ENCODE data around the gene MESD.

The MESD gene

DNA sequence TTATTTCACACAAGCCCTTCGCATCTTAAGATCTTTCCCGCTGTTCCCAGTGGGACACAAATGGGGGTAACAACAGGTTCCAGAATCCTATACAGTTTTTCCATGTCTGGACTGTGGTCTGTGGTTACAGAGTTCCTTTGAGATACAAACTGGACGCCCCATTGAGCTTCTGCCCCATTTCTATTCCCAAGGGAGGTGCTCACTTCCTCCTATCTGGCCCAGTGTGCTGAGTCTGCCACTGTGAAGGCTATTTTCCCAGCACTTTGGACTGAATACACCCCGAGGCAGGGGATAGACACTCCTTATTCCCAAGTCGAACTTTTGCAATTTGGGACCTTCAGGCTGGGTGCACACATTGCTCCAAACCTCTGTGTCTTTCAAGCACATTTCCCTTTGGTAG lies 44.0 kb downstream of the MESD start:
- no peaks in the 10 kb centered on the region for H3K79me2 ChIP-seq (ENCODE audit: low read length)
- no peaks in the 10 kb centered on the region for H3K9me3 ChIP-seq (ENCODE audit: insufficient read depth, low read length)
- H3K36me3 ChIP-seq (replicated peaks; ENCODE audit: low read depth, low read length) = peaks cover 53% of the 10 kb centered on the region
- TF ChIP-seq EZH2phosphoT487 (IDR thresholded peaks at IDR 0.05; ENCODE audit: low read depth) = no peak
- no peak for TF ChIP-seq CTCF (IDR thresholded peaks at IDR 0.05; ENCODE audit: low read depth, low read length)
- no peak overlapping the region for H3K27ac ChIP-seq (ENCODE audit: low read length)
- H3K27me3 ChIP-seq (ENCODE audit: low read depth, low read length) = no peaks in the 10 kb centered on the region
- H2AFZ ChIP-seq (ENCODE audit: low read depth, low read length) = no peak overlapping the region
- H3K4me1 ChIP-seq (ENCODE audit: low read length) = peaks cover 8% of the 10 kb centered on the region
- H3K9ac ChIP-seq (ENCODE audit: low read length) = no peak overlapping the region
- H4K20me1 ChIP-seq (ENCODE audit: insufficient read depth, low read length) = peaks cover 12% of the 10 kb centered on the region; the same call in 1 of the 2 replicates
- no peak overlapping the region for H3K4me3 ChIP-seq (ENCODE audit: low read length)
- no peak overlapping the region for H3K4me2 ChIP-seq (ENCODE audit: low read length)

DNA sequence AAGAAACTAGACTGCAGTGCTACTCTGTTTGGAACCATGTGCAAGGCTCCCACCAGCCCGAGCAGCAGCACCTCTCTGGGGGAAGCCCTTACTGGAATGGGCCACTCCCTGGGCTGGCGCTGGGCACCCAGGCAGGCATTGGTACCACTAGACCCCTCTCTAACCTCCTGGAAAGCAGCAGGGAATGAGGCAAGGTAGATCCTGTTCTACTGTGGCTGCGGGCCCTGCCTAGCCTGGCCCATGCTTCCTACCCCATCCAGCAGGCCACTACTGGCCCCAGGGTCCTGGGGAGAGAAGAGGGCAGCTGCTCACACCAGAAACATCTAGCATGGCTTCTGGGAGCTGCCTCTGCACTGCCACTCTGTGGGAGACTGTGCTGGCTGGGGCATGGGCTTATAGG lies 44.8 kb downstream of the MESD start:
- peaks cover 49% of the 10 kb centered on the region for H3K36me3 ChIP-seq (replicated peaks; ENCODE audit: low read depth, low read length)
- peaks cover 12% of the 10 kb centered on the region; the same call in 1 of the 2 replicates for H4K20me1 ChIP-seq (ENCODE audit: insufficient read depth, low read length)
- H3K4me2 ChIP-seq (ENCODE audit: low read length) = no peak overlapping the region
- H2AFZ ChIP-seq (ENCODE audit: low read depth, low read length) = no peak overlapping the region
- no peaks in the 10 kb centered on the region for H3K79me2 ChIP-seq (ENCODE audit: low read length)
- H3K4me1 ChIP-seq (ENCODE audit: low read length) = peaks cover 8% of the 10 kb centered on the region
- no peaks in the 10 kb centered on the region for H3K9me3 ChIP-seq (ENCODE audit: insufficient read depth, low read length)
- TF ChIP-seq CTCF (IDR thresholded peaks at IDR 0.05; ENCODE audit: low read depth, low read length) (no peak), EZH2phosphoT487 (IDR thresholded peaks at IDR 0.05; ENCODE audit: low read depth) (no peak)
- H3K4me3 ChIP-seq (ENCODE audit: low read length) = no peak overlapping the region
- H3K27me3 ChIP-seq (ENCODE audit: low read depth, low read length) = no peaks in the 10 kb centered on the region
- no peak overlapping the region for H3K9ac ChIP-seq (ENCODE audit: low read length)
- no peak overlapping the region for H3K27ac ChIP-seq (ENCODE audit: low read length)

DNA sequence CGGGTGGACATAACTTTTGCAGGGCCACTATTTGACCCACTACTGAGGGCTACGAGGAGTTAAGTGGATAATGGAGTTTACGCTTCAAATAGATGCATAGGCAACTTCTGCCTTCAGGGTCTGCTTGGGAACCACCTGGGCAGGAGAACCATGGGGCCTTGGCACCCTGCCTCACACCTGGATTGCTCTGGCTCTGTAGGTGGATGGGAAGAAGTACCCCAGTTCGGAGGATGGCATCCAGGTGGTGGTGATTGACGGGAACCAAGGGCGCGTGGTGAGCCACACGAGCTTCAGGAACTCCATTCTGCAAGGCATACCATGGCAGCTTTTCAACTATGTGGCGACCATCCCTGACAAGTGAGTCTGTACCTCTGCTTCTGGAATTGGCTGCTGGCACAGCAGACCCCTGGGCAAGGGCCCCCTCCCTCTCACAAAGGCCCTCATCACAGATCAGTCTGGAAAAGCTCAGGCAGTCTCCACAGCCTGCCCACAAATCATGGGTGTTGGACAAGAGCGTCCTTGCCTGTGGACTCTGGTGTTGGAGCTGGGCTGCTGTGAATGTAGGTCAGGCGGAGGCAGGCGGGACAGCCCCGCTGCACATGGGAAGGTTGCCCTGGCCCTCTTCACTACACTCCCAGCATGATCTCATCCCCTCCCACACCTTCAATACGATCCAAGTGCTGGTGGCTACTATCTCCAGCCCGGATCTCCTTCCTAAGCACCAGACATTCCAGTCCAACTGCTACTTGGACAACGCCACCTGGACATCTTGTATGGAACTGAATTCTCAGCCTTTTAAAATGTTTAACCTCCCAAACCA lies 46.7 kb downstream of the MESD start:
- H3K27me3 ChIP-seq (ENCODE audit: low read depth, low read length) = no peaks in the 10 kb centered on the region
- no peak overlapping the region for H2AFZ ChIP-seq (ENCODE audit: low read depth, low read length)
- TF ChIP-seq CTCF (IDR thresholded peaks at IDR 0.05; ENCODE audit: low read depth, low read length) = no peak
- no peak for TF ChIP-seq EZH2phosphoT487 (IDR thresholded peaks at IDR 0.05; ENCODE audit: low read depth)
- H3K27ac ChIP-seq (ENCODE audit: low read length) = no peak overlapping the region
- H3K4me2 ChIP-seq (ENCODE audit: low read length) = no peak overlapping the region
- H3K9me3 ChIP-seq (ENCODE audit: insufficient read depth, low read length) = no peaks in the 10 kb centered on the region
- H3K9ac ChIP-seq (ENCODE audit: low read length) = no peak overlapping the region
- no peaks in the 10 kb centered on the region for H3K79me2 ChIP-seq (ENCODE audit: low read length)
- H4K20me1 ChIP-seq (ENCODE audit: insufficient read depth, low read length) = peaks cover 12% of the 10 kb centered on the region; the same call in 1 of the 2 replicates
- no peak overlapping the region for H3K4me3 ChIP-seq (ENCODE audit: low read length)
- H3K4me1 ChIP-seq (ENCODE audit: low read length) = peaks cover 8% of the 10 kb centered on the region
- H3K36me3 ChIP-seq (replicated peaks; ENCODE audit: low read depth, low read length) = peaks cover 36% of the 10 kb centered on the region

- TF ChIP-seq EZH2phosphoT487 (IDR thresholded peaks at IDR 0.05; ENCODE audit: low read depth) (no peak), CTCF (IDR thresholded peaks at IDR 0.05; ENCODE audit: low read depth, low read length) (no peak)
- peaks cover 8% of the 10 kb centered on the region for H3K4me1 ChIP-seq (ENCODE audit: low read length)
- no peaks in the 10 kb centered on the region for H3K27me3 ChIP-seq (ENCODE audit: low read depth, low read length)
- peaks cover 12% of the 10 kb centered on the region; the same call in 1 of the 2 replicates for H4K20me1 ChIP-seq (ENCODE audit: insufficient read depth, low read length)
- no peak overlapping the region for H2AFZ ChIP-seq (ENCODE audit: low read depth, low read length)
- H3K27ac ChIP-seq (ENCODE audit: low read length) = no peak overlapping the region
- H3K9ac ChIP-seq (ENCODE audit: low read length) = no peak overlapping the region
- H3K4me2 ChIP-seq (ENCODE audit: low read length) = no peak overlapping the region
- no peak overlapping the region for H3K4me3 ChIP-seq (ENCODE audit: low read length)
- H3K79me2 ChIP-seq (ENCODE audit: low read length) = no peaks in the 10 kb centered on the region
- no peaks in the 10 kb centered on the region for H3K9me3 ChIP-seq (ENCODE audit: insufficient read depth, low read length)
- H3K36me3 ChIP-seq (replicated peaks; ENCODE audit: low read depth, low read length) = peaks cover 30% of the 10 kb centered on the region
Measured at GRCh38 chr15:80942266-80942665, 47.4 kb downstream of the MESD start.
